SU-DHL-6 (cell line): ENCODE results near the gene ZNF593.

Source experiments
- H2AFZ ChIP-seq: fragments of 200-600 bp; sonication (generic); 2 replicates; pipeline ENCODE4 v1.6.1; 2014; ENCODE audit warnings: low read depth, mild to moderate bottlenecking, moderate library complexity, mixed read lengths, antibody characterized with exemption, low read length; ENCODE audit not compliant: severe bottlenecking
- H3F3A ChIP-seq: fragments of 200-600 bp; shearing (Covaris generic); 2 replicates; pipeline ENCODE4 v1.6.0; 2016; ENCODE audit warnings: antibody characterized with exemption, mild to moderate bottlenecking; ENCODE audit not compliant: insufficient read depth
- H3K27ac ChIP-seq: fragments of 200-600 bp; sonication (generic); 2 replicates; pipeline ENCODE4 v1.5.1; 2016; ENCODE audit warnings: low read depth, mild to moderate bottlenecking, low read length, moderate library complexity, mixed read lengths
- H3K27me3 ChIP-seq: fragments of 200-600 bp; sonication (generic), shearing (Covaris generic); 2 replicates; pipeline ENCODE4 v1.6.0; 2014; ENCODE audit warnings: mild to moderate bottlenecking, low read length
- H3K36me3 ChIP-seq: fragments of 200-600 bp; sonication (generic); 2 replicates; pipeline ENCODE4 v1.6.1; 2014; ENCODE audit warnings: mild to moderate bottlenecking, low read length, mixed read lengths
- H3K4me2 ChIP-seq: fragments of 300-600, 200-600 bp; shearing (Covaris generic), sonication (generic); 2 replicates; pipeline ENCODE4 v1.6.0; 2014; ENCODE audit warnings: low read length, low read depth, mild to moderate bottlenecking; ENCODE audit not compliant: poor library complexity, severe bottlenecking
- H3K4me3 ChIP-seq: fragments of 200-600 bp; sonication (generic); 2 replicates; pipeline ENCODE4 v1.5.1; 2014; ENCODE audit warnings: antibody characterized with exemption, low read length, mild to moderate bottlenecking, mixed read lengths; ENCODE audit not compliant: insufficient read depth, poor library complexity, severe bottlenecking
- H3K79me2 ChIP-seq: fragments of 200-600 bp; sonication (generic); 2 replicates; pipeline ENCODE4 v1.6.1; 2014; ENCODE audit warnings: mild to moderate bottlenecking, low read length, moderate library complexity; ENCODE audit not compliant: insufficient read depth
- H3K9ac ChIP-seq: fragments of 200-600 bp; sonication (generic); 2 replicates; pipeline ENCODE4 v1.7.0; 2014; ENCODE audit warnings: mild to moderate bottlenecking, low read length
- H3K9me2 ChIP-seq: fragments of 200-600 bp; sonication (generic); replicated peaks from 2 replicates; pipeline ENCODE4 v1.6.1; 2014; ENCODE audit warnings: low read length; ENCODE audit not compliant: insufficient read depth
- H3K9me3 ChIP-seq: fragments of 200-600 bp; sonication (generic); 2 replicates; pipeline ENCODE4 v1.6.1; 2014; ENCODE audit warnings: low read length, mixed read lengths; ENCODE audit not compliant: insufficient read depth
- H4K20me1 ChIP-seq: fragments of 200-600 bp; sonication (generic); 2 replicates; pipeline ENCODE4 v1.6.1; 2014; ENCODE audit warnings: low read depth, mild to moderate bottlenecking, antibody characterized with exemption, low read length, moderate library complexity, mixed read lengths
- CTCF ChIP-seq: fragments of 200-600 bp; sonication (generic); IDR thresholded peaks from one replicate; pipeline ENCODE4 v1.5.1; 2017; ENCODE audit warnings: antibody characterized with exemption, mild to moderate bottlenecking, low read length, moderate library complexity; ENCODE audit not compliant: insufficient read depth, poor library complexity, severe bottlenecking
- EZH2phosphoT487 ChIP-seq: fragments of 200-600 bp; sonication (generic), shearing (Covaris generic); conservative IDR thresholded peaks from 2 replicates; pipeline ENCODE4 v1.6.1; 2018; ENCODE audit warnings: mild to moderate bottlenecking, antibody characterized with exemption, low read length, moderate library complexity, mixed read lengths

Gene ZNF593

GRCh38 chr1:26190373-26190987 lies 20.8 kb downstream of the ZNF593 start, which contains the start of gene CATSPER4:
Gene CATSPER4 (plus strand): TSS chr1:26190602. CDS start chr1:26190628, 26 bp downstream.
- Histone ChIP-seq H4K20me1 (no peaks in the 10 kb centered on the region), H3K36me3 (no peaks in the 10 kb centered on the region), H2AFZ (no peak within 1 kb of the TSS), H3K9ac (no peak within 1 kb of the TSS), H3F3A (no peaks in the 10 kb centered on the region), H3K4me3 (no peak within 1 kb of the TSS), H3K9me2 (no peaks in the 10 kb centered on the region), H3K79me2 (no peaks in the 10 kb centered on the region), H3K4me2 (no peak within 1 kb of the TSS), H3K27ac (no peak within 1 kb of the TSS), H3K9me3 (no peaks in the 10 kb centered on the region), H3K27me3 (no peaks in the 10 kb centered on the region)
- TF ChIP-seq EZH2phosphoT487 (no peak), CTCF (peak; percentile 25)

DNA sequence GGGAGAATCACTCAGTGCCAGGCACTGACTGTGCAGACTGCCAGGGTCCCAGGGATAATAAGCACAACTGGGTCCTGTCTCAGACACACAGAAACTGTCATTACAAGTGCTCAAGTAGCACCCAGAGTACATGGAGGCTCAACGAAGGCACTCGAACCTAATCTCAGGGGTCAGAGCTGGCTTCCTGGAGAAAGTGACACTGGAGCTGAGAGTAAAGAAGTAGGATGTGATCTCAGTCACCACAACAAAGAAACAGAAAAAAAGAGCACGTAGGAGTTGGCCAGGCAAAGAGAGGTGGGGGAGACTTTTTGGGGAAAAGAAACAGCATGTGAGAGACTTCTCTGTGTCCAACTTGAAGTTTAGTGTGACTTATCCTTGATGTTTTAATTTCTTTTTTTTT lies 22.0 kb downstream of the ZNF593 start:
- no peak overlapping the region for H3K4me2 ChIP-seq
- H3K4me3 ChIP-seq, result no peak overlapping the region
- H4K20me1 ChIP-seq, result no peaks in the 10 kb centered on the region
- H3K9me3 ChIP-seq, result no peaks in the 10 kb centered on the region
- no peak overlapping the region for H2AFZ ChIP-seq
- no peak overlapping the region for H3K9ac ChIP-seq
- no peaks in the 10 kb centered on the region for H3K79me2 ChIP-seq
- H3F3A ChIP-seq, result no peaks in the 10 kb centered on the region
- H3K9me2 ChIP-seq, result no peaks in the 10 kb centered on the region
- H3K27me3 ChIP-seq, result no peaks in the 10 kb centered on the region
- H3K27ac ChIP-seq, result no peak overlapping the region
- TF ChIP-seq CTCF (no peak), EZH2phosphoT487 (no peak)
- no peaks in the 10 kb centered on the region for H3K36me3 ChIP-seq

GRCh38 chr1:26195805-26196204 lies 26.1 kb downstream of the ZNF593 start:
- Histone ChIP-seq H3K9ac (no peak overlapping the region), H3K27me3 (no peaks in the 10 kb centered on the region), H4K20me1 (no peaks in the 10 kb centered on the region), H2AFZ (no peak overlapping the region), H3K4me2 (no peak overlapping the region), H3K79me2 (no peaks in the 10 kb centered on the region), H3F3A (no peaks in the 10 kb centered on the region), H3K4me3 (no peak overlapping the region), H3K9me3 (no peaks in the 10 kb centered on the region), H3K9me2 (no peaks in the 10 kb centered on the region), H3K27ac (no peak overlapping the region), H3K36me3 (no peaks in the 10 kb centered on the region)
- no peak for TF ChIP-seq EZH2phosphoT487
- TF ChIP-seq CTCF, result no peak
